ENCODE data around the gene KIF1B.
"Not testable (repeated sequence)": the region's sequence is repeated elsewhere in the genome, so short reads cannot be mapped to it uniquely, and the experiment has no call there.

Gene KIF1B

GRCh38 chr1:10339815-10340214 is 129.4 kb downstream of the KIF1B start:
- DNase-seq = no peak

- DNase-seq = no peak
These were observed 130.7 kb downstream of the KIF1B start for GRCh38 chr1:10340930-10341590.

GRCh38 chr1:10347109-10347508 is 136.7 kb downstream of the KIF1B start:
- DNase-seq = no peak

- no peak for DNase-seq
These were observed 142.9 kb downstream of the KIF1B start for GRCh38 chr1:10353282-10353681.

GRCh38 chr1:10353693-10354092 is 143.3 kb downstream of the KIF1B start:
- no peak for DNase-seq

- DNase-seq = no peak
These were observed 149.7 kb downstream of the KIF1B start for GRCh38 chr1:10360045-10360444.

- no peak for DNase-seq
These were observed 151.1 kb downstream of the KIF1B start for GRCh38 chr1:10361515-10361914.

- DNase-seq = no peak
These were observed 157.8 kb downstream of the KIF1B start for GRCh38 chr1:10368194-10368593.

GRCh38 chr1:10374442-10374860 is 164.1 kb downstream of the KIF1B start:
- DNase-seq = no peak

GRCh38 chr1:10377365-10378029 is 167.1 kb downstream of the KIF1B start:
- not testable (repeated sequence) for DNase-seq

- no peak for DNase-seq
These were observed 167.9 kb downstream of the KIF1B start for GRCh38 chr1:10378081-10378841.

- DNase-seq = no peak
These were observed 168.8 kb downstream of the KIF1B start for GRCh38 chr1:10379101-10379620.

GRCh38 chr1:10379676-10380075 is 169.3 kb downstream of the KIF1B start:
- no peak for DNase-seq

- no peak for DNase-seq
These were observed 170.4 kb downstream of the KIF1B start for GRCh38 chr1:10380594-10381275.

GRCh38 chr1:10383630-10384029 is 173.3 kb downstream of the KIF1B start:
- DNase-seq = no peak

- no peak for DNase-seq
These were observed 173.8 kb downstream of the KIF1B start for GRCh38 chr1:10384219-10384618.

- no peak for DNase-seq
These were observed 176.6 kb downstream of the KIF1B start for GRCh38 chr1:10386761-10387676.

GRCh38 chr1:10387677-10388386 is 177.5 kb downstream of the KIF1B start:
- no peak for DNase-seq

- no peak for DNase-seq
These were observed 178.0 kb downstream of the KIF1B start for GRCh38 chr1:10388387-10388715.

GRCh38 chr1:10389271-10389973 is 179.1 kb downstream of the KIF1B start:
- no peak for DNase-seq

GRCh38 chr1:10396870-10397269 is 186.5 kb downstream of the KIF1B start:
- no peak for DNase-seq

Data from NCI-H2029 treated with DMSO at 0.1 percent for 48 hours (cell line).